Measurements from ENCODE around the gene TSR3.

TSR3 gene

DNA sequence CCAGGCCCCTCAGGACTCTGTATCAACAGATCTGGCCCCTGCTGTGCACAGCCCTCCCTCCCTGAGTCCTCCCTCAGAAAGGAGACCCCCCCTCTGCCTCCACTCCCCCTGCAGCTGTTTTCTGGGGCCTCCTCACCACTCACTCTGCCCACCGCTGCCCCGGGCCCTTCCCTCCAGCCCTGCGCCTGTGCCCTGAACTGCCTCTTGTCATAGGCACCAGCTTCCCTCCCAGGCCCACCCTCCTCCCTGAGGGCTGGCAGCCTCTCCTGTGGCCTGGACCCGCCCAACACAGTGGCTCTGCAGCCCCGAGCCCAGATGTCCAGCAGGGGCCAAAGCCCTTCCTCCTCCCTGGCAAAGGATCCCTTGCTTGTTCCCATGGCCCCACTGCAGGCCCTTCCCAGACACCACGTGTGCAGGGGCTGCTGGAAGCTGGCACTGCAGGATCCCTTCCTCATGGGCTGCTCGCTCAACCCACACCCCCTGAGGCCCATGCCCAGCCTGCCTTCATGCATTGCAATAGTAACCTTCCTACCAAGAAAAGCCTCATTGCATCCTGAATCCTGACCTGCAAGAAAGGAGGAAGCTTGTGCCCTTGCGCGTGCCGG is 25.8 kb upstream of the TSR3 start:
- no peak for DNase-seq

DNA sequence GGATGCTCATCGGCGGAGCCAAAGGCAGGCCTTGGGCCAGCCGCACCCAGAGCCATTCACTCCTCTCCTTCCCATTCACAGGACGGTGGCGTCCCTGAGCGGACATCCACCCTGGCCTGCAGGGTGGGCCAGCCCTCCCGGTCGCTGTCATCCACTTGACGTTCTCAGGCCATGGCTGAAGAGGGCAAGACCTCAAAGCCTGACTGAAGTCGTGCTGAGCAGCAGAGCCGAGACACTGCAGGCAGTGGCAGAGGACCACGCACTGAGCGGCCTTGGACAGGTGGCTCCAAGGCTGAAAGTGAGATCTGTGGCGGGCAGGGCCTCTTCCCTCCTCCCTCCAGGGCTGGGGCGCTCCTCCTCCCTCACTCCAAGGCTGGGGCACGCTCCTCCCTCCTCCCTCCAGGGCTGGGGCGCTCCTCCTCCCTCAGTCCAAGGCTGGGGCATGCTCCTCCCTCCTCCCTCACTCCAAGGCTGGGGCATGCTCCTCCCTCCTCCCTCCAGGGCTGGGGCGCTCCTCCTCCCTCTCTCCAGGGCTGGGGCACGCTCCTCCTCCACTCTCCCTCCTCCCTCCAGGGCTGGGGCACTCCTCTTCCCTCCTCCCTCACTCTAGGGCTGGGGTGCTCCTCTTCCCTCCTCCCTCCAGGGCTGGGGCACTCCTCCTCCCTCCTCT is 24.2 kb upstream of the TSR3 start:
- no peak for DNase-seq

DNA sequence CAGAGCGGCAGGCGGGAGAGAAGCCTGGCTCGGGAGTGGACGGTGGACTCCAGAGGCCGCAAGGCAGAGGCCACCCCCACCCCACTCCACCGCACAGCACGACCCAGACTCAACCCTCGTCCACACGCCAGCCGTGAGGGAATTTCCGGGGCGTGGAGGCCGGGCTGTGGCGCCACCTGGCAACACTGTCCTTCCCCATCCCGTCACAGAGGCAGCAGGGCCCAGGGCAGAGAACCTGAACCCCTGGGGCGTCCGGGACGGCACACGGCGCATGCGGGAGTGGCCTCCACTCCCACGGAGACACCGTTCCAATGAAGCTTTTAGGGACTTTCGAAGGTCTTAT is 23.6 kb upstream of the TSR3 start:
- DNase-seq, result no peak

DNA sequence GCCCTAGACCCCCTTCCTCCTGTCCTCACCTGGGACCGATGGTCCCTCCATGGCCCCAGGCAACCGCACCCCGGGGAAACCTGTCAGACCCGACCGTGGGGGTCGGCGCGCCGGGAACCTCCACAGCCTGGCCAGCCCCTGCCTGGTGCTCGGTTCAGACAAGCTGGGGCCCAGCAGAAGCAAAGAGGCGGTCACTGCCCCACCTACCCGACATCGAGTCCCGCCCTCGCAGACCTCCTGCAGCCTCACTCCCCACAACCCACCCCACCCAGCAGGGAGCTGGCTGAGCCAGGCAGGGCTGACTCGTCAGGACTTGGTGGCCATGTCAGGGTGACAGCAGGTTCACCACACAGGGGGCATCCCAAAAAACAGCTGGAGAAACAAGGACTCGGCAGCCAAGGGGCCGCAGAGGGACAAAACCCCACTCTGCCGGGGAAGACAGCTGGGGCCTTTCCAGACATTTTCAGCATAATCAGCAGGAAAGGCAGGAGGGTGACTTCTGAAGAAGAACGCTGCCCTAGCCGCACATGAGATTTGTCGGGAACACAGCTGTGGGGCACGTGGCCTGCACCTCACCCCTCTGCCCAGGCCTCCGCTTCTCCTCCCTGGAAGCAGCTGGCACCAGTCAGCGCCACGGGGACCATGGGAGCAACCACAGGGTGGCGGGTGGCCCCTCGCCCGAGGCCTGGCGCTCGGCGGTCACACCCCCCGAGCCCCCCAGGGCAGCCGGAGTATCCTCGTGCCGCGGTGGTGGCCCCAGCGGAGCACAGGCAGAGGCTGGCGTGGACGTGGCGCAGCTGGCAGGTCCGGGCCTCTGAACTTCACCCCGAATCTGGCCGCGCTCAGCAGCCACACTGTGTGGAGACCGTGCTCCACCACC is 23.0 kb upstream of the TSR3 start:
- DNase-seq, result no peak

DNA sequence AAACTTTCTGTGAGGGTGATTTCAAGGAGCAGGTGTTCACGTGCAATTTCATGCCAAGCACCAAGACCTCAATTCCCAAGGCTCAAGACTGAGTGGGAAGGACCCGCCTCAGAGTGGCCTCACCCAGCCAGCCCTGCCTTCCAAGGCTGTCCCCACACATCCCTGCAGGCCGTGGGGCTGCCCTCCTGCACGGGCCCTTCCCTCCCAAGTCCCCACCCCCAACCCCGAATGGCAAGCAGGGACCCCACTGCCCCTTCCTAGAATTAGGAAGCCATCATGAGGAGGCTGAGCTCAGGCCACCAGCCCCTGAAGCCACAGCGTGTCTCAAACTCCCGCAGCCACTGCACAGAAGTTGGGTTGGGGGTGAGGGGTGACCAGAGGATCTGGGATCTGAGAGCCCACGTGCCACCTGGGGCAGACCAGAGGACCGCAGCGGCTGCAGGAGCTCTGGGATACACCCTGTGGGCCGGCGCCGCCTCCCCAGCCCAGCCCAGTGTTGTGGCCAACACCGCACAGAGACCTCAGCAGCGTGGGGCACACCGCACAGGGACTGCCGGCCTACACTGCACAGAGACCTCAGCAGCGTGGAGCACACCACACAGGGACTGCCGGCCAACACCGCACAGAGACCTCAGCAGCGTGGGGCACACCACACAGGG is 20.7 kb upstream of the TSR3 start:
- DNase-seq, result no peak

DNA sequence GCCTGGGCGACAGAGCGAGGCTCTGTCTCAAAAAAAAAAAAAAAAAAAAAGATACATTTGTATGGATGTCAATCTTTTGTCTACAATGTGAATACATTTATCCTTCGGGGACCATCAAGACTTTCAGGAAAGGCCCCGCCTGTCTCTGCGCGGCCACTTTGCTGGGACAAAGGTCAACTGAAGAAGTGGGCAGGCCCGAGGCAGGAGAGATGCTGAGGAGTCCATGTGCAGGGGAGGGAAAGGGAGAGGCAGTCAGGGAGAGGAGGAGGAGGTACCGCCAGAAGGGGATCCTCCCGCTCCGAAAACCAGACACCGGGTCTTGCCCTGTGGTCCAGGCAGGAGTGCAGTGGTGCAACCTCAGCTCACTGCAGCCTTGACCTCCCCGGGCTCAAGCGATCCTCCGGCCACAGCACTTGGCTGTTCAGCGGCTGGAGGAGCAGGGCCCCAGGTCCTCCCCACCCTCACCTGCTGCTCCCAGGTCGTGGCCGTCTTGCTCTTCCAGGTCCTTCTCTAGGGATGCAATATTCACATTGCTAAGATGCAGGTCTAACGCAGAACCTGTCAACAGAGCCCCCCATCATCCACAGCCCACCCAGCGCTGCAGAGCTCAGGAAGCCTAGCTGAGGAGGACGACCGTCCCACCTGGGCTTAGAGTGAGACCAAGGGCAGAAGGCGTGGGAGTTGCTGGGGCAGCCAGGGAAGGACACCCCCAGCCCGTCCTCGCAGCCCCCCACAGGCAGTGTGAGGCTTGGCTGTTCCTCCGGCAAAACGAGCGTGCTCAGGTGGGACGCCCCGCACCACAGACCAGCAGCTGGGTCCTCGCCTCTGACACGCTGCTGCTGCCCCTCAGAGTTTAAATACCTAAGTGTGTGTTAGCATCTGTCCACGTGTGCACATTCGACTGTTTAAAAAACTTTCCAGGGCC is 19.6 kb upstream of the TSR3 start:
- DNase-seq, result no peak

DNA sequence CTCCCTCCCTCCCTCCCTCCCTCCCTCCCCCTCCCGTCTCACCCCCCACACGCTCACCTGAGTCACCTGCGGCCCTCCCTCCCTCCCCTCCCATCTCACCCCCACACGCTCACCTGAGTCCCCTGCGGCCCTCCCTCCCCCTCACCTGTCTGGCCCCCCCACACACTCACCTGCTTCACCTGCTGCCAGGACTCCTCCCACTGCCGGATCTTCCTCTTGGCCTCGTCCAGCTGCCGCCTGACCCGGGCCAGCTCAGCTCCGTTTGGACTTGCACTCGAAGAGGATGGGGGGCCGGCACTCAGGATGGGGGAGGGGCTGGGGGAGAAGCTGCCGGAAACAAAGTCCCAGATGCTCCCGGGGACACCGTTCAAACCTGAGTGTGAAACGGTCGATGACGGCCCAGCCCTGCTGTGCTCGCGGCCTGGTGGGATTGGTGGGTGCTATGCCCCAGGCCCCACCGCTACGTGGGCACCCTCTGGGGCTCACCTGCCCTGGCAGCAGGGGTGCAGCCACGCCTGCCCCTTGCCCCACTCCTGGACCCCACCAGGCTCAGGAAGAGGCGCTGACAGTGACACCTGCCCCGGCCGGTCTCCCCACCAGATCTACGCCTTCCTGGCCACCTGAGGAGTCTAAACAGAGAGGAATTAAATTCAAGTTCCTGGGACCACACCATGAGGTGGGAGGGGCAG is 16.0 kb upstream of the TSR3 start:
- no peak for DNase-seq

DNA sequence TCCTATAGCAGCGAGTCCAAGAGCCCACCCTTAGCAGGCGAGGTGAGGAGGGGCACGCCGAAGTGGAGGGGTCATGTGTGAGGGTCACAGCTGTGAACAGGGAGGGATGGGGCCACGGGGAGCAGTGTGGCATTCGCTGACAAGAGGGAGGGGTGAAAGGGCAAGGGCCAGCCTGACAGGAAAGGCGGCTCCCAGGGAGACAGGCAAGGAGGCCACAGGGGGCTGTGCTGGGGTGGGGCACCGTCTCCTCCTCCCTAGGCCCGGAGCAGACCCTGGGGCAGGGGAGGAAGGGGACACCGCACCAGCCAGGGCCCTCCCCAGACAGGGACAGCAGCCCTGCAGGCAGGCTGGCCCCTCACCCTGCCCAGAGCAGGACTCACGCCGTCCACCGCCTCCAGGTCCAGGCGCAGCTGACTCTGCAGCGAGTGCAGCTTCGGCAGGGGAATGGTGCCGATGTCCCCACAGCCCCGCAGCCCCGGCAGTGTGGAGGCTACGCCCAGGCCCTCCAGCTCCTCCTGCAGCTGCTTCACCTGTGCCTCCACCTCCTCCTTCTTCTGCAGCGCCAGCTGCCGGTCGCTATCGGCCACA is 15.1 kb upstream of the TSR3 start:
- no peak for DNase-seq

DNA sequence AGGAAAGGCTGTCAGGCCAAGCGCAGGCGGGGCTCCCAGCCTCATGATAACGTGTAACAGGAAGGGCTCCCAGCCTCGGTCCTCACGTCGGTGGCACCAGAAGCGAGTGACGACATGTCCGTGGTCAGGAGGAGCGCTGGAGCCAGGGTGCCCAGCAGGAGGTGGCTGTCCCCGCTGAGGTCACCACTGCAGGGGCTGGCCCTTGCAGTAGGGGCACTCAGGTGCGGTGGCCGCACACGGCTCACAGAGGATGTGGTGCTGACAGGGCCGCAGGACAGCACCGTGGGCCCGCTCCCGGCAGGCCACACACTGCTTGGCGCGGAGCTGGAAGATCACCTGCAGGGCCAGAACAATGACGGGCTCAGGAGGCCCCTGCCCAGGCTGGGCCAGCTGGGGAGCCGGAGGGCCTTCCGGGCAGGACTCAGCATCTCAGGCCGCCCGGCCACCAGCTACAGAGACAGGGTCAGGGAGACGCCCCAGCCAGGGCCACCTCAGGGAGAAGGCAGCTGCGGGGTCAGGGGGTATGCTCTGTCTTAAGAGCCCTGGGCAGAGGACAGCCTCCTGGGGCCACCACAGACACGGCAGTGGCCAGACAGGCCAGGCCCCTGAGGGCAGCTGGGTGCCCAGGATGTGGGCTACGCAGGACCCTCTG is 14.5 kb upstream of the TSR3 start:
- DNase-seq, result no peak

DNA sequence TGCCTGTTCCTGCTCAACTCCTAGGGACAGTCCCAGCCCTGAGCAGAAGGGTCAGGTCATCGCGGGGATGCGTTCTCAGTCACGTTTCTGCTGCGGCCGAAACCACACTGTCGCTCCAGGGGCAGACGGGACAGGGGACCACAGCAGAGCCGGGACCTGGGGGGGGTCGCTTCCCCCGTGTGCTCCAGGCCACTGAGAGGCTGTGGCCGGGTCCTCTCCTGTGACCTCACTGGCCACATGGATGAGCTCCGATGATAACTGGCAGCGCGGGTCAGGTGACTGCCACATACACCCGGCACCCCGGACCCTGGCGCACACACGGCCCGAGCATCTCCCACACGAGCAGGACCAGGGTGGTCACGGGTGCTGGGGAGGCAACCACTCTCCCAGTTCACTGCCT is 12.8 kb upstream of the TSR3 start:
- DNase-seq, result no peak

DNA sequence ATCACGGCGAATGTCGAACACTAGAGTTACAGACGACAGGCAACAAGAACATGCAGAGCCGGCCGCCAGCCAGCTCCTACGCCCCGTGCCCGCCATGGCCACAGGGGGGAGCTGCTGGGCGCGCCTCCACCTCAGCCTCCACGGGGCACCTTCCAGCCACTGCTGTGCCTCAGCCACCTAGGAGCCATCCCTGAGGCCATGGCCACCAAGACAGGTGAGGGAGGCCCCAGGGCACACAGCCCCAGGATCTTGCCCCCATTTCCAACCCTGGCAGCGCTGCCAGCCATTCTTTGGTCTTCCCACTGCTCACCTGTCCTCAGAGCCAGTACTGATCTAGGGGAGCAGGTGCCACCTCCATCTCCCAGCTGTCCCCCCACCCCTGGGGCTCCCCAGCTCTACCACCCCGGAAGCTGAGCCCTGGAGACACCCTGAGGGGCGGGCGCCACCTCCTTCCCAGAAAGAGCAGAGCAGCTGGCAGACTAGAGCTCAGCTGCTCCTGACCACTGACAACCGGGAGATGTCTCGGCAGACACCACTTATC is 11.9 kb upstream of the TSR3 start:
- DNase-seq, result no peak

DNA sequence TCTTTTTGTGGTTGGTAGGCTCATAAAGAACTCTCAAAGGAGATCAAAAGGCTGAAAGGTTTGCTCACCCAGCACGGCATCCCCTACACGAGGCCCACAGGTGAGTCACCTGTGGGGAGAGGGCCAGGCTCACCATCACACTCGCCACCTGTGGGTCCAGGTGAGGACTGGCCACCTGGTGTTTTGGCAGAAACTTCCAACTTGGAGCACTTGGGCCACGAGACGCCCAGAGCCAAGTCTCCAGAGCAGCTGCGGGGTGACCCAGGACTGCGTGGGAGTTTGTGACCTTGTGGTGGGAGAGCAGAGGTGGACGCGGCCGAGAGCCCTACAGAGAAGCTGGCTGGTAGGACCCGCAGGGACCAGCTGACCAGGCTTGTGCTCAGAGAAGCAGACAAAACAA is 11.1 kb upstream of the TSR3 start:
- DNase-seq, result no peak

DNA sequence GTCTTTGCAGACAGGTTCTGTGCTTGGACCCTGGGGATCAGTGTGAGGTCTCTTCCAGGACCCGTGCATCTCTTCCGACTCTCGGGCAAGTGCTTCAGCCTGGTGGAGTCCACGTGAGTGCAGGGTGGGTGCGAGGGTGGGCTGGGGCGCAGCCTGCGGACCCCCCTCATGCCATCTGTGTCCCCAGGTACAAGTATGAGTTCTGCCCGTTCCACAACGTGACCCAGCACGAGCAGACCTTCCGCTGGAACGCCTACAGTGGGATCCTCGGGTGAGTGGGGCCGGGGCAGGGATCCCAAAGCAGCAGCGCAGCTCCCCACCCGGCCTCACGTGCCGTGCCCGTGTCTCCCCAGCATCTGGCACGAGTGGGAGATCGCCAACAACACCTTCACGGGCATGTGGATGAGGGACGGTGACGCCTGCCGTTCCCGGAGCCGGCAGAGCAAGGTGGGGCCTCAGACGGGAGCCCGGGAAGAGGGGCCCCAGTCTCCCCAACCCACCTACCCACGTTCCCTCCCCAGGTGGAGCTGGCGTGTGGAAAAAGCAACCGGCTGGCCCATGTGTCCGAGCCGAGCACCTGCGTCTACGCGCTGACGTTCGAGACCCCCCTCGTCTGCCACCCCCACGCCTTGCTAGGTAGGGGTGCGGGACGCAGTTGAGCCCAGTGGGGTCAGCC is 10.1 kb upstream of the TSR3 start:
- DNase-seq, result no peak

DNA sequence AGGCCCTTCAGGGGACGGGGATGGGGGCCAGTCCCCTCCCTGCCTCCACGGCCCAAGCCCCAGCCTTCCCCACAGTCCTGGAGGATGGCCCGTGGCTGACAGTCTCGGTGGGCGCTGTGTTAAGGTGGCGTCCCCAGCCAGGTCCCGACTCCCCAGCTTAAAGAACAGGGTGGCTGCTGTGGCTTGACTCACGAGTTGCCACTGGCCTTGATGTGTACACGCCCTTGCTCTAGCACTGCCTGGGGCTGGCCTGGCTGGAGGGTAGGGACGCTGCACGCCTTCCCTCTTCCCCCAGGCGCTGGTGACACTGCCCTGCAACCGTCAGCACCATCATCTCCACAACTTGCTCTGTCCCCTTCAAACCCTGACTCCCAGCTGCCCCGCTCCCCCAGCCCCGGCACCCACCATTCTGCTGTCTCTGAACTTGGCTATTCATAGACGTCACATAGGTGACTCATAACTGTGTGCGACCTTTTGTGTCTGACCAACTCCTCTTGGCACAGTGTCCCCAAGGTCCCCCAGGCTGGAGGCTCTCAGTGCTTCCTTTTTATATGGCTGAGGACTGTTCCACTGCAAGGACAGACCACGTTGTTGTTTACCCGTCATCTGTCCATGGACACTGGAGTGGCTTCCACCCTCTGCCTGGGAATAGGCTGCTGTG is 6.4 kb upstream of the TSR3 start:
- DNase-seq, result no peak

DNA sequence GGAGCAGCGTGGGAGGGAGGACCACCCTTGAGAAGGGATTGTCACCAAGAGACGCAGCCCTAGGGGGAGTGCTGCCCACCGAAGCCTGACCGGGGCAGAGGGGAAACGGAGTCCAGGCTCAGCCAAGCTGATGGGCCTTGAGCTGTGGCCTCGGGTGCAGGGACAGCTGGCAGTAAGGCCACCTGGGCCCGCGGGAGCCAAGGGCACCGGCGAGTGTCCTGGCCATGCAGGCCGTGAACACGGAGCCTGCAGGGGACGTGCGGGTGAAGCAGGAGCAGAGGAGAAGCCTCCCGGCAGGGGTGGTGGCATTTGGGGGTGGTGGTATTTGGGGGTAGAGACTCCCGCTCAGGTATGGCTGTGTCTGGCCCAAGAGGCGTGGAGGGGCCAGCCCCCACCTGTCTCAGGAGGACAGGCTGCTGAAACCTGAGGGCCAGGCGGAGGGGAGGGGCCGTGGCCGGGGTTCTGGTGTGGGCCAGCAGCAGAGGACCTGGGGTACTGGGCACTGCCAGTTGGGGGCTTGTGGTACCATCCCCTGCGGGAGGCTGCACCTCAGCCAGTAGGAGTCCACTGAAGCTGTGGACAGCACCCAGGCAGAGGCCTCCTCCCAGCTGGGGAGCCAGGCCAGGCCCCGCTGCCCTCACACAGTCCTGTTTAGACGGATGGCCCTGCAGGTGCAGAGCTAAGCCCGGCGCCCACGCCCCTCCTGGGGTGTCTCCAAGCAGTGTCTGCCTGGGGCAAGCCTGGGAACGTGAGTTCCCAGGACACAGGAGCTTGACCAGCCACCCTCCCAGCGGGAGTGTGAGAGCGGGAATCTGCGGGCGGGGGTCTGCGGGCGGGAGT is 4.6 kb upstream of the TSR3 start:
- DNase-seq, result no peak

DNA sequence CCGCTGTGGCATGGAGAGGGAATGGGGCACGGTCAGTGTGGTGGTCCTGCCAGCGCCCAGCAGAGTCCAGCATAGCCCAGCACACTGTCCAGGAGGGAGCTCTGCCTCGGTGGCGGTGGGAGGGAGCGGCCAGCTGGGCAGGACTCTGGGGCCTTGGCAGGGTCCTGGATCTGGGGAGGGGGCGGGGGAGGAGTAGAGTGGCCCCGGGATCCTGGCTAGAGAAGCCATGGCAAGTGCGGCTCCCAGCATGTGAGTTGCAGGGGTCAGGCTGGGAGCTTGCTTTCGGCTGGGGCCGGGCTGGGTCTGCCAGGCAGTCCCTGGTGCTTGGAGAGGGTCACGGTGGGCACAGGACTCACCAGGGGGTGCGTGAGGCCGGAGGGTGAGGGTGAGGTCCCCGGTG is 3.9 kb upstream of the TSR3 start:
- no peak for DNase-seq

DNA sequence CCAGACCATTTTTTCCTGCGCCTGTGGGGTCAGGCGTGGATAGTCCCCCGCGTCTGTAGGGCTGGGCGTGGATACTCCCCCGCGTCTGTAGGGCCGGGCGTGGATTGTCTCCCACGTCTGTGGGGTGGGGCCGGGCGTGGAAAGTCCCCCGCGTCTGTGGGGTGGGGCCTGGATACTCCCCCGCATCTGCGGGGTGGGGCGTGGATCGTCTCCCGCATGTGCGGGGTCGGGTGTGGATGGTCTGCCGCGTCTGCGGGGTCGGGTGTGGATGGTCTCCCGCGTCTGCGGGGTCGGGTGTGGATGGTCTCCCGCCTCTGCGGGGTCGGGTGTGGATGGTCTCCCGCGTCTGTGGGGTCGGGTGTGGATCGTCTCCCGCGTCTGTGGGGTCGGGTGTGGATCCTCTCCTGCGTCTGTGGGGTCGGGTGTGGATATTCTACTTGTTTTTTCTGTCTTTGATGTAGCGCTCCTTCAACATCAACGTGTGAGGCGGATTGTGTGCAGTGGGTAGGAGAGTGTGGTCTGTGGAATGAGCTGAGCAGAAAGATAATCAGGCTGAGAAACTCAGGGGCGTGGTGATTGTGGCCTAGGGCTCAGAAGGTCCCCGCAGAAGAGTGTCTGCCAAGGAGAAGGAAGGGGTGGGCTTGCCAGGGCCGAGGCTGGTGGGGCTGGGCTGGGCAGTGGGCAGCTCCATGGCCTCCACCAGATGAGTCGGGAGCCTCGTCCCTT is 3.3 kb upstream of the TSR3 start:
- no peak for DNase-seq

DNA sequence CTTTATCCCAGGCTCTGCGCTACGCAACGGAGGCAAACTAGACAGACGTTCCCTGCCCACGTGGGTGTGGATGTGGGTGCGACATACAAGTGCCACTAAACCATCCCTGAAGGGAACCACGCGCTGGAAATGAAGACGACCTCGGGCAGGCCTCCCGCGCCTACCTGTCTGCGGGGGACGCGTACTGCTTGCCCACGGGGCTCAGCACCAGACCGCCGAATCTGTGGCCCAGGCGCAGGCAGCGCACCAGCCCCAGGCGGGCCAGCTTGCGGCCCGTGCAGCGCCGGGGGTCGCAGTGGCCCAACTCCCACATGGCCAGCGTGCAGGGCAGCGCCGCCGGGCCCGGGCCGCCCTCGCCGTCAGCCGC is 480 bp downstream of the TSR3 start:
- no peak for DNase-seq

Data from NCI-H226 (cell line).